Measurements from ENCODE around the gene CMC2.

Gene CMC2

GRCh38 chr16:80932708-80933095, 74.0 kb downstream of the CMC2 start:
- Histone ChIP-seq H3K4ac (ENCODE audit: low read length) (no peak overlapping the region), H2BK5ac (ENCODE audit: low read length) (no peak overlapping the region), H3K23ac (ENCODE audit: low read depth, low read length, poor library complexity) (peak overlapping the region; percentile 37), H3K79me1 (ENCODE audit: low read depth, low read length) (no peaks in the 10 kb centered on the region), H4K91ac (ENCODE audit: low read depth, low read length, poor library complexity) (no peak overlapping the region), H2AFZ (ENCODE audit: low read length) (no peak overlapping the region), H3K4me2 (ENCODE audit: insufficient read depth, low read length, poor library complexity, severe bottlenecking) (peak overlapping the region; percentile 80), H3K36me3 (replicated peaks in 1 of 2; ENCODE audit: control insufficient read depth in 2 of 2, insufficient read depth in 2 of 2, low read length in 2 of 2) (no peaks in the 10 kb centered on the region), H2BK15ac (ENCODE audit: low read length) (no peak overlapping the region), H2BK12ac (ENCODE audit: low read length) (no peak overlapping the region), H3K14ac (ENCODE audit: low read length) (no peak overlapping the region), H3K4me3 (ENCODE audit: low read length in 2 of 2) (no peak overlapping the region), H3K27me3 (ENCODE audit: control insufficient read depth in 3 of 3, insufficient read depth in 3 of 3, low read depth in 1 of 3, low read length in 3 of 3) (peaks cover 0 to 28% (median 7%) of the 10 kb centered on the region in 3 experiments), H3K27ac (replicated peaks; ENCODE audit: low read length) (no peak overlapping the region), H3K4me1 (ENCODE audit: control insufficient read depth in 2 of 2, insufficient read depth in 1 of 2, low read depth in 1 of 2, low read length in 2 of 2) (peaks cover 2 to 6% of the 10 kb centered on the region in 2 donors), H2BK120ac (ENCODE audit: low read depth, low read length) (no peak overlapping the region), H3K9ac (ENCODE audit: low read depth, low read length, poor library complexity) (no peak overlapping the region), H3K9me3 (replicated peaks in 1 of 2; ENCODE audit: control insufficient read depth in 2 of 2, insufficient read depth in 1 of 2, low read depth in 1 of 2, low read length in 2 of 2) (no peaks in the 10 kb centered on the region), H3K18ac (ENCODE audit: low read length) (no peak overlapping the region), H4K8ac (ENCODE audit: low read depth, low read length) (no peak overlapping the region), H2AK5ac (ENCODE audit: low read depth, low read length) (no peak overlapping the region)
- no peak for DNase-seq (ENCODE audit: low spot score)
- WGBS, 2 donors (ENCODE audit: extremely low coverage in 2 of 2, insufficient read length in 2 of 2, insufficient replicate concordance in 1 of 2): no CpG with 5 or more reads among the region's 20 CpGs

DNA sequence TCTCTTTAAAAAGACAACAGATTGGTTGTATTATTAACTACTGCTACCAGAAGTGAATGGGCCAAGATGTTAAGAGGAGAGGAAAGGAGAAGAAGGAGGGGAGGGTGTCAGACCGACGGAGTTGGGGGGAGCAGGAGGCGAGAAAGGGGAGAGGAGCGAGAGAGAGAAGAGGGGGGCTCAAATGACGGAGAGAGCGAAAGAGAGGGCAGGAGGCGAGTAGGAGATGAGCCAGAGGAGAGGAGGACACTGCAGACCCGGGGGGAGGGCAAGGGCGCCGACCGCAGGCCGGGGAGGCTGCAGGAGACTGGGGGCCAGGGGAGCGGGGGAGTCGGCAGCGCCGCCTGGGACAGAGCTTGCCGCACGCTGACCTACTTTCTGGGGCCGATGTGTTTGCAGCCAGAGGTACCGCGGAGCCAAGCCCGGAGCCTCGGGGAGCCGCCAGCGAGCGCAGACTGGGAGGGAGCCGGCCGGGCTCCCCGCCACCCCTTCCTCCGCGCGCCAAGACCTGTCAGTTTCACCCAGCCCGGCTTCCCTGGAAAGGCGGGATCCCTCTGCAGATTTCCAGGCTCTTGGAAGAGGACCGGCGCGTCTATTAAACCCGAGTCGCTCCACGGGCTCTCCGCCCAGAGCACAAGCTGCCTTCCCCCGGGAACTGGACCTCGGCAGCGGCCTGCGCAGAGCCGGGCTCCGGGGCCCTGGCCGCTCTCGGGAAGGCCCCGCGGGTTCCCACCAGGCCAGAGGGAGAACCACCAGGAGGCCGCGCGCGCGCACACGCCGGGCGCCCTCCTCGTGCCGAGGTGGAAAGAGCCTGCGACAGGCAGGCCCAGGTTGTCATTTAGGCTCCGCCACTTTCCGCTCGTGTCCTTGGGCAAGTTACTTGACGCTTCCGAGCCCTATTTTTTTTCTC, 74.6 kb downstream of the CMC2 start:
- no peaks in the 10 kb centered on the region for H3K36me3 ChIP-seq (replicated peaks in 1 of 2; ENCODE audit: control insufficient read depth in 2 of 2, insufficient read depth in 2 of 2, low read length in 2 of 2)
- H3K14ac ChIP-seq (ENCODE audit: low read length): no peak overlapping the region
- peak overlapping the region; percentile 80 for H3K4me2 ChIP-seq (ENCODE audit: insufficient read depth, low read length, poor library complexity, severe bottlenecking)
- no peak overlapping the region for H3K4ac ChIP-seq (ENCODE audit: low read length)
- H2AK5ac ChIP-seq (ENCODE audit: low read depth, low read length): no peak overlapping the region
- H2AFZ ChIP-seq (ENCODE audit: low read length): peak overlapping the region; percentile 90
- no peak overlapping the region for H2BK120ac ChIP-seq (ENCODE audit: low read depth, low read length)
- peaks cover 0 to 28% (median 7%) of the 10 kb centered on the region in 3 experiments for H3K27me3 ChIP-seq (ENCODE audit: control insufficient read depth in 3 of 3, insufficient read depth in 3 of 3, low read depth in 1 of 3, low read length in 3 of 3)
- H3K9ac ChIP-seq (ENCODE audit: low read depth, low read length, poor library complexity): peak overlapping the region; percentile 50
- no peak overlapping the region for H4K8ac ChIP-seq (ENCODE audit: low read depth, low read length)
- peak overlapping the region; percentile 74 for H3K23ac ChIP-seq (ENCODE audit: low read depth, low read length, poor library complexity)
- peak overlapping the region; percentile 25 to 46 for H3K4me3 ChIP-seq (ENCODE audit: low read length in 2 of 2)
- H2BK15ac ChIP-seq (ENCODE audit: low read length): peak overlapping the region; percentile 87
- peak overlapping the region; percentile 86 for H3K18ac ChIP-seq (ENCODE audit: low read length)
- WGBS, 2 donors (ENCODE audit: extremely low coverage in 2 of 2, insufficient read length in 2 of 2, insufficient replicate concordance in 1 of 2): no CpG with 5 or more reads among the region's 67 CpGs
- DNase-seq (ENCODE audit: low spot score): peak; percentile 35
- H2BK5ac ChIP-seq (ENCODE audit: low read length): no peak overlapping the region
- no peaks in the 10 kb centered on the region for H3K79me1 ChIP-seq (ENCODE audit: low read depth, low read length)
- H4K91ac ChIP-seq (ENCODE audit: low read depth, low read length, poor library complexity): no peak overlapping the region
- peaks cover 2 to 6% of the 10 kb centered on the region in 2 donors for H3K4me1 ChIP-seq (ENCODE audit: control insufficient read depth in 2 of 2, insufficient read depth in 1 of 2, low read depth in 1 of 2, low read length in 2 of 2)
- H2BK12ac ChIP-seq (ENCODE audit: low read length): no peak overlapping the region
- no peak overlapping the region for H3K27ac ChIP-seq (replicated peaks; ENCODE audit: low read length)
- peaks cover 0 to 1% of the 10 kb centered on the region in 2 donors for H3K9me3 ChIP-seq (replicated peaks in 1 of 2; ENCODE audit: control insufficient read depth in 2 of 2, insufficient read depth in 1 of 2, low read depth in 1 of 2, low read length in 2 of 2)

DNA sequence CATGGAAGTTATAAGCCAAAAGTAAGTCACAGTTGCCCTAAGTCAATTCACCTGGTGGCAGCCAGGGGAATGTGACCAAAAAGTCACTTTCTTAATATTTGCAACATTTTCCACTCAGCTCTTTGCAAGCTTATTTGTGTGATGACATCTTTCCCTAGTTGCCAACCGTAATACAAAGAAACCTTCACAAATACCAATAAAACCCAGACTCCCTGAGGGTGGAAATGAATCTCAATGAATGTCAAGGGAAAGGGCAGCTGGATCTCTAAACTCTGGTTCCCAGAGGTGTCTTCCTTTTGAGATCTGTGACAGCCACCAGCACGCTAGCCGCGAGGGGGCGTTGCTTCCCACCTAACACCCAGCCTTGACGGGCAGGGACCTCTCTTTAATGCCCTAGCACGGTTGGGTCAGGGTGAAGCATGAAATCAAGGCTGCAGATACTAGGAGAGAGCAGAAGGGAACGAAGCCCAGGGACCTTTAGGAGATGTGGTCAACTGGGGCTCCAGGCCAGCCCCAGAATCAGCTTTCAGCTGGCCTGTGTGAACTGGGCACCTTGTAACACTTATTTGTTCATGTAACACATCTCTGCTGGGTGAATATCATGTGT, 82.2 kb downstream of the CMC2 start:
- Histone ChIP-seq H3K14ac (ENCODE audit: low read length) (no peak overlapping the region), H3K4me3 (ENCODE audit: low read length in 2 of 2) (no peak overlapping the region), H3K9me3 (replicated peaks in 1 of 2; ENCODE audit: control insufficient read depth in 2 of 2, insufficient read depth in 1 of 2, low read depth in 1 of 2, low read length in 2 of 2) (peaks cover 0 to 1% of the 10 kb centered on the region in 2 donors), H3K23ac (ENCODE audit: low read depth, low read length, poor library complexity) (no peak overlapping the region), H3K27me3 (ENCODE audit: control insufficient read depth in 3 of 3, insufficient read depth in 3 of 3, low read depth in 1 of 3, low read length in 3 of 3) (no peaks in the 10 kb centered on the region), H2AFZ (ENCODE audit: low read length) (peak overlapping the region; percentile 3), H2BK12ac (ENCODE audit: low read length) (no peak overlapping the region), H3K4me2 (ENCODE audit: insufficient read depth, low read length, poor library complexity, severe bottlenecking) (no peak overlapping the region), H3K79me1 (ENCODE audit: low read depth, low read length) (no peaks in the 10 kb centered on the region), H3K27ac (replicated peaks; ENCODE audit: low read length) (no peak overlapping the region), H4K8ac (ENCODE audit: low read depth, low read length) (no peak overlapping the region), H2BK15ac (ENCODE audit: low read length) (no peak overlapping the region), H3K4me1 (ENCODE audit: control insufficient read depth in 2 of 2, insufficient read depth in 1 of 2, low read depth in 1 of 2, low read length in 2 of 2) (peaks cover 0 to 2% of the 10 kb centered on the region in 2 donors), H3K36me3 (replicated peaks in 1 of 2; ENCODE audit: control insufficient read depth in 2 of 2, insufficient read depth in 2 of 2, low read length in 2 of 2) (no peaks in the 10 kb centered on the region), H2BK120ac (ENCODE audit: low read depth, low read length) (no peak overlapping the region), H2BK5ac (ENCODE audit: low read length) (no peak overlapping the region), H2AK5ac (ENCODE audit: low read depth, low read length) (no peak overlapping the region), H3K9ac (ENCODE audit: low read depth, low read length, poor library complexity) (no peak overlapping the region), H3K18ac (ENCODE audit: low read length) (no peak overlapping the region), H3K4ac (ENCODE audit: low read length) (no peak overlapping the region), H4K91ac (ENCODE audit: low read depth, low read length, poor library complexity) (no peak overlapping the region)
- DNase-seq (ENCODE audit: low spot score): peak; percentile 46
- WGBS, 2 donors (ENCODE audit: extremely low coverage in 2 of 2, insufficient read length in 2 of 2, insufficient replicate concordance in 1 of 2): no CpG with 5 or more reads among the region's 8 CpGs

- no peak overlapping the region for H2AK5ac ChIP-seq (ENCODE audit: low read depth, low read length)
- no peak overlapping the region for H2AFZ ChIP-seq (ENCODE audit: low read length)
- H4K91ac ChIP-seq (ENCODE audit: low read depth, low read length, poor library complexity): no peak overlapping the region
- H3K27ac ChIP-seq (replicated peaks; ENCODE audit: low read length): no peak overlapping the region
- WGBS, 2 donors (ENCODE audit: extremely low coverage in 2 of 2, insufficient read length in 2 of 2, insufficient replicate concordance in 1 of 2): no CpG with 5 or more reads among the region's 4 CpGs
- H2BK5ac ChIP-seq (ENCODE audit: low read length): no peak overlapping the region
- no peak overlapping the region for H3K9ac ChIP-seq (ENCODE audit: low read depth, low read length, poor library complexity)
- no peak for DNase-seq (ENCODE audit: low spot score)
- H3K14ac ChIP-seq (ENCODE audit: low read length): no peak overlapping the region
- H3K4ac ChIP-seq (ENCODE audit: low read length): no peak overlapping the region
- H3K27me3 ChIP-seq (ENCODE audit: control insufficient read depth in 3 of 3, insufficient read depth in 3 of 3, low read depth in 1 of 3, low read length in 3 of 3): no peaks in the 10 kb centered on the region
- H3K9me3 ChIP-seq (replicated peaks in 1 of 2; ENCODE audit: control insufficient read depth in 2 of 2, insufficient read depth in 1 of 2, low read depth in 1 of 2, low read length in 2 of 2): peaks cover 0 to 1% of the 10 kb centered on the region in 2 donors
- no peak overlapping the region for H2BK12ac ChIP-seq (ENCODE audit: low read length)
- H3K23ac ChIP-seq (ENCODE audit: low read depth, low read length, poor library complexity): no peak overlapping the region
- H2BK15ac ChIP-seq (ENCODE audit: low read length): no peak overlapping the region
- H3K18ac ChIP-seq (ENCODE audit: low read length): no peak overlapping the region
- no peaks in the 10 kb centered on the region for H3K79me1 ChIP-seq (ENCODE audit: low read depth, low read length)
- H2BK120ac ChIP-seq (ENCODE audit: low read depth, low read length): no peak overlapping the region
- no peaks in the 10 kb centered on the region for H3K36me3 ChIP-seq (replicated peaks in 1 of 2; ENCODE audit: control insufficient read depth in 2 of 2, insufficient read depth in 2 of 2, low read length in 2 of 2)
- peaks cover 0 to 2% of the 10 kb centered on the region in 2 donors for H3K4me1 ChIP-seq (ENCODE audit: control insufficient read depth in 2 of 2, insufficient read depth in 1 of 2, low read depth in 1 of 2, low read length in 2 of 2)
- no peak overlapping the region for H4K8ac ChIP-seq (ENCODE audit: low read depth, low read length)
- H3K4me3 ChIP-seq (ENCODE audit: low read length in 2 of 2): no peak overlapping the region
- no peak overlapping the region for H3K4me2 ChIP-seq (ENCODE audit: insufficient read depth, low read length, poor library complexity, severe bottlenecking)
Measured at GRCh38 chr16:80923356-80923755, 83.3 kb downstream of the CMC2 start.

Data from neuronal stem cell (in vitro differentiated cells).